Eye (tissue), 1 donor: Measurements from ENCODE around the gene CAND2.

Experiments
- DNase-seq: peaks from one replicate; pipeline ENCODE4 v3.0.0-alpha.2; 2015

Gene CAND2

DNA sequence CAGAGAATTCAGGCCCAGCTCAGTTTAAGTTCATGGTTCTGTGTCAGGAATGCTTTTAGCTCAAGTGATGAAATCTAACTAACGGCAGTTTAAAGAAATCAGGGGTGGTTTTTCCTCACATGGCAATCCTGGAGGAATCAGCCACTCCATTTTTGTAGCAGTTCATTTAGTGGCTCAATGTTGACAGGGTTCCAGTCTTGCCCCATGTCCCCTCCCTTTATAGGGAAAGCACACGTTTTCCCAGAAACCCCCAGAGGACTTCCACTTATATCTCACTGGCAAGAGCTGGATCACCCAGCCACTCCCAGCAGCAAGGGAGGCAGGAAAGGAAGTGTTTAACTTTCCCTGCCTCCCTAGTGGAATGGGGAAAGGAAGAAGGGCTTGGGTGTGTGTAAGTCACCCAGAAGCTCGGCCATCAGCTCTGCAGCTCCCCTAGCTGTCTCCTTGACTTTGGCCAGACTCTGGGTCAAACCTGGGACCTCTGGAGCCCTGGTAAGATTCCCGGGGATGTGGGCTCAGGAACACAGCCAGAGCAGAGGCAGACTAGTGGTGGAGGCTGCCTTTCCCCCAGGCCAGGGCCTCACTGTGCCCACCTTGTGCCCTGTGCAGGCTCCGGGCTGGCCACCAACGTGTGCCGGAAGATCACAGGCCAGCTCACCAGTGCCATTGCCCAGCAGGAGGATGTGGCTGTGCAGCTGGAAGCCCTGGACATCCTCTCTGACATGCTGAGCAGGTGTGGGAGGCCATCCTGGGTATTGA, 11.3 kb downstream of the CAND2 start:
- DNase-seq = no peak

DNA sequence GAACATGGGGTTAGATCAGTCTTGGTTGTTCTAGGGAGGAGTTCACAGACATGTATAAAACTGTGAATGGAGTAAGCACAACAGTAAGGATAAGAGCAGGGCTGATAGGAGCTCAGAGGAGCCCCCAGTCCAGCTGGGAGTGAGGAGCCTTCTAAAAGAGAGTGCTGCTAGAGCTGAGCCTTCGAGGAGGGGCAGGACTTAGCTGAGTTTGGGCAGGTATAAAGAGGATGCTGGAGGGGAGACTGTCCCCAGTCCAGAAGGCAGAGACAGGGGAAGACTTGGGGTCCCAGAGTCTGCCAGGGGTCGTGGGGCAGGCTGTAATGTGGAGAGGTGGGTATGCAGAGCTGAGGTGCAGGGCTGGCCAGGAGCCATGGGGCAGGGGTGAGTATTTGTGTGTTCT, 12.1 kb downstream of the CAND2 start:
- DNase-seq = no peak

DNA sequence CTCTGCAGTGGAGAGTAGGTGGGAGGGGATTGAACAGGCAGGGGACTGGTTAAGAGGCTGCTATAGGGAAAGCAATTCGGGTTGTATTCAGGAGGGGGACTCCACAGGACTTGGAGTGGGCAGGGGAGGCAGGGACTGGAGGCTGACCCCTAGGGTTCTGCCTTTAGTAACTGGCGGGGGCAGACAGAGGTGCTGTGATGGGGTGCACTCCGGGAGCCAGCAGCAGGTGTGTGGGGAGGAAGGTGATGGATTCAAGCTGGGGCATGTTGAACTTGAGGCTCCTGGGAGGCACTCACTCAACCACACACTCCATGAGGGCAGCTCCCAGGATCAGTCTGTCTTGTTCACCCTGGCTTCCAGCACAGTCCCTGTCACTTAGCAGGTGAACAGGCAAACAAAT, 12.5 kb downstream of the CAND2 start:
- DNase-seq = no peak

DNA sequence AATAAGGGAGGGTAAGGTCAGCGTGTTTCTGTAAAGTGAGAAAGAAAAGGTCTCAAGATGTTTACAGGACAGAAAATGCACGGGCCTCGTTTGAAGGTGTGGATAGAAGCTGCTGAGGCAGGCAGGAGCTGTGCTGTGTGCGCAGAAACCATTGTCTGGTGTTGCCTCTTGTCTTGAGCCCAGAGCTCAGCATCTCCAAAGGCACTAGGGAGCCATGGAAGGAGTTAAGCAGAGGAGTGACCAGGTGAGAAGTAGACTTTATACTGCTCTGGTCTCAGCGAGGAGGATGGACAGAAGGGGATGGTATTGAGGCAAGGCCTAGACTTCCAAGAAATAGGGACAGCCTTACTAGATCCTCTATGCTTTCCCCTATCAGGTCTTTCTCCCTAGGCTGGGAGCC, 13.0 kb downstream of the CAND2 start:
- DNase-seq = no peak

DNA sequence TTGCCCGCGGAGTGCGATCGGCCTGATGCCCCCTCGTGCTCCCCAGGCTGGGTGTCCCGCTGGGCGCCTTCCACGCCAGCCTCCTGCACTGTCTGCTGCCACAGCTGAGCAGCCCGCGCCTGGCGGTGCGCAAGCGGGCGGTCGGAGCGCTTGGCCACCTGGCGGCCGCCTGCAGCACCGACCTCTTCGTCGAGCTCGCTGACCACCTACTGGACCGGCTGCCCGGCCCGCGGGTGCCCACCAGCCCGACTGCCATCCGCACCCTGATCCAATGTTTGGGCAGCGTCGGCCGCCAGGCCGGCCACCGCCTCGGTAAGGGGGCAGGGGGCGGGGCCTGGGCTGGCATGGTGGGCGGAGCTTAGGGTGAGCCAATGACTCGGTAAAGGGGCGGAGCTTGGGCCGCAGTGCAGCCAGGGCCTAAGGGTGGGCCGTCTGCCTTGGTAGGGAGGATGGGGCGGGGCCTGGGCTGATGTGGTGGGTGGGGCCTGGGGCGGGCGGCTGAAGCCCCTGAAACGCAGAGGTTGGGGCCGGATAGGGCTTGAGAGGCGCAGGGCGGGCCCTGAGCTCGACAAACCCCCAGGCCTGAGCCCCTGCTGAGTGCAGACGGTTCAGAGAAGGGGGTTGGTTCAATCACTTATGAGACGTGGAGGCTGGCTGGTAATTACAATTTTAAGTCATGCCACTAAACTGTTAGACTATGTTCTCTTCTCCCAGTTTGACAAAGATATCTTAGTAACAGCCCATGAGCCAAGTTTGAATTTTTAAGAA, 13.7 kb downstream of the CAND2 start:
- DNase-seq = peak; percentile 98

DNA sequence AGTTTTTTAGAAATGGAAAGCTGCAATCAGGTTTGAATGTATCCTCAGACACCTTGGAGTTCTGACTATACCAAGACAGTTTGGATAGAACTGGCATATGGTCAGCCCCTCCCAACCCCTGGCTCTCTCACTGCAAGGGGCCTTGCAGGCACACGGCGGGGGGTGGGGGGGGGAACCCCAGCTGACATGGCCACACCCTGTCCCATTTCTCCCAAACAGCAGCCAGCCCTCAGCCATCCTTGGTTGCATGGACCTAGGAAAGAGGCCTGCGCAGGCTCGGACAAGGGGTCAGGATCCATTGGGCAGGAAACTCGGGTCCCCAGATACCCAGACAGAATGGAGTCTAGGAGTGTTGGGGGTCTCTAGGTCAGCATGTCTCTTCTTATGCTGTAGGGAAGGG, 14.5 kb downstream of the CAND2 start:
- DNase-seq = no peak

DNA sequence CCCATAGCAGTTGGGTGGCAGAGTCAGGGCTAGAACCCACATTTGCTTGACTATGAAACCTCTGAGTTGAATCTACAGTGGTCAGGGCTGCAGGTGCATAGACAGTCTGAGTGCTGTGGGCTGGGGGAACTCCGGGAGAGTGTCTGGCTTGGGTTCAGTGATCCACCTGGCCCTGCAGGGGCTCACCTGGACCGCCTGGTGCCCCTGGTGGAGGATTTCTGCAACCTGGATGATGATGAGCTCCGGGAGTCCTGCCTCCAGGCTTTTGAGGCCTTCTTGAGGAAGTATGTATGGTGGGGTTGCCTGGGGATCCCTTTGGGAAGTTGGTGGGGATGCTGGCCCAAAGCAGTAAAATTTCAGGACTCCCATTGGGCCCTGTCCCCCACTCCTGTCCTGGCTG, 16.3 kb downstream of the CAND2 start:
- DNase-seq = no peak

DNA sequence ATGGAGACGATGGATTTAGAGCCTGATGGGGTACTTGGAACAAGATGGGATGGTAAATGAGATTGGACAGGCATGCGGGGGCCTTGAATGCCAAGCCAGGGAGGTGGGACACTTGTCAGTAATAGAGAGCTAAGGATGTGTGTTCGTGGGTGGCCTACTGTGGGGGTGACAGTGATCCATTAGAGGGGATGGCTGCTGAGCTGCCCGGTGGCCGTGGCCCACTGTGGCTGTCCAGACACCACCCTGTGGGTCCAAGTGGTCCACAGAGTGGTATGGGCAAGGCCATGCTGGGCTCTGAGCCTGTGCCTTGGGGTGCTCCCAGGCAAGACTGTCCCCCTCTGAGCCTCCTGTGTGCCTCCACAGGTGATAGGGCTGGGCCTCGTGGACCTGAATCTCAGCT, 17.5 kb downstream of the CAND2 start:
- no peak for DNase-seq

DNA sequence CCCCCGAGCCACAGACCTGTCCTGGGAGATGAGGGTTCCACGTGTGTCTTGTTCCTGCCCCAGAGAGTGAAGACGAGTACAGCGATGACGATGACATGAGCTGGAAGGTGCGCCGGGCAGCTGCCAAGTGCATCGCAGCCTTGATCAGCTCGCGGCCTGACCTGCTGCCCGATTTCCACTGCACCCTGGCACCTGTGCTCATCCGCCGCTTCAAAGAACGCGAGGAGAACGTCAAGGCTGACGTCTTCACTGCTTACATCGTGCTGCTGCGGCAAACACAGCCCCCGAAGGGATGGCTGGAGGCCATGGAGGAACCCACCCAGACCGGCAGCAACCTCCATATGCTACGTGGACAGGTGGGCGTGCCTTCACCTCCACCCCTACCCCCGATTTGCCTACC, 18.6 kb downstream of the CAND2 start:
- DNase-seq = no peak

DNA sequence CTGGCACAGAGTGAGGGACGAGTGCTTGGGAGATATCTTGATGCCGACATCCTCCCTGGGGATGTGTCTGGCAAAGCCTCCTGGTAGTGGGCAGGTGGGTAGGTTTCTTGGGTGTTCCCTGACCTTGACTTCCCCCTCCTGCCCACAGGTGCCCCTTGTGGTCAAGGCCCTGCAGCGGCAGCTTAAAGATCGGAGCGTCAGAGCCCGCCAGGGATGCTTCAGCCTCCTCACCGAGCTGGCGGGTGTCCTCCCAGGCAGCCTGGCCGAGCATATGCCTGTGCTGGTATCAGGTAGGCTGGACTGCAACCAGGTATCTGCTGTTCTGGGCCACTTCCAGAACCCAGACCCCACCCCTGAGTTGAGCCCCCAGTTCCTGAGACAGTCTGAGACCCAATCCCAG, 19.2 kb downstream of the CAND2 start:
- DNase-seq = no peak

DNA sequence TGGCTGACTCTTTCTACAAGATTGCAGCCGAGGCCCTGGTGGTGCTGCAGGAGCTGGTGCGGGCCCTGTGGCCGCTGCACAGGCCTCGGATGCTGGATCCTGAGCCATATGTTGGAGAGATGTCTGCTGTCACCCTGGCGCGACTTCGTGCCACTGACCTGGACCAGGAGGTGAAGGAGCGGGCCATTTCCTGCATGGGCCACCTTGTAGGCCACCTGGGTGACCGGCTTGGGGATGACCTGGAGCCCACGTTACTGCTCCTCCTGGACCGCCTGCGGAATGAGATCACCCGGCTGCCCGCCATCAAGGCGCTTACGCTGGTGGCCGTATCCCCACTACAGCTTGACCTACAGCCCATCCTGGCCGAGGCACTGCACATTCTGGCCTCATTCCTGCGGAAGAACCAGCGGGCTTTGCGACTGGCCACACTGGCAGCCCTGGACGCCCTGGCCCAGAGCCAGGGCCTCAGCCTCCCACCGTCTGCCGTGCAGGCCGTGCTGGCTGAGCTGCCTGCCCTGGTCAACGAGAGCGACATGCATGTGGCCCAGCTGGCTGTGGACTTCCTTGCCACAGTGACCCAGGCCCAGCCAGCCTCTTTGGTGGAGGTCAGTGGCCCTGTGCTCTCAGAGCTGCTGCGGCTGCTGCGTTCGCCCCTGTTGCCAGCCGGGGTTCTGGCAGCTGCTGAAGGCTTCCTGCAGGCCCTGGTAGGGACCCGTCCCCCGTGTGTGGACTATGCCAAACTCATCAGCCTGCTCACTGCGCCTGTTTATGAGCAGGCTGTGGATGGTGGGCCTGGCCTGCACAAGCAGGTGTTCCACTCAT, 20.3 kb downstream of the CAND2 start:
- no peak for DNase-seq

DNA sequence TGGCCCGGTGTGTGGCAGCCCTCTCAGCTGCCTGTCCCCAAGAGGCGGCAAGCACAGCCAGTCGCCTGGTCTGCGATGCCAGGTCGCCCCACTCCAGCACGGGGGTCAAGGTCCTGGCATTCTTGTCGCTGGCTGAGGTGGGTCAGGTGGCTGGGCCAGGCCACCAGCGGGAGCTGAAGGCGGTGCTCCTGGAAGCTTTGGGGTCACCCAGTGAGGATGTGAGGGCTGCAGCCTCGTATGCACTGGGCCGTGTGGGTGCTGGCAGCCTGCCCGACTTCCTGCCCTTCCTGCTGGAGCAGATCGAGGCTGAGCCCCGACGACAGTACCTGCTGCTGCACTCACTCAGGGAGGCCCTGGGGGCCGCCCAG, 20.8 kb downstream of the CAND2 start:
- no peak for DNase-seq

DNA sequence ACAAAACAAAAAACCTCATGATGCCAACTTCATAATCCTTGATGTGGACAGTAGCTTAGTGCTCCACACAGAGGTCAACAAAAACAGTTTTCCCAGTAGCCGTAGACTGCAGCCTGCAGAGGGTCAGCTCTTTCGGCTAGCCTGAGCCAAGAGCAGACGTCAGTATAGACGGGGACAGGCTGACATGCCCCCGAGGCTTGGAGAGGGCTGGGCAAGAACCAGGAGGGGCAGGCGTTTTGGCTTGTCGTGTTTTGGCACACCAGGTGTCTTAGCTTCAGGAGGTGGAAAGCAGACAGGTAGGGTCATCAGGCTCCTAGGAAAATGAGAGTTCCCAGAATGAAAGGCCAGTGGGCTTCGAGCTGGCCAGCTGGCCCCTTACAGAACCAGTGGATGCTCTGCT, 21.8 kb downstream of the CAND2 start:
- no peak for DNase-seq

DNA sequence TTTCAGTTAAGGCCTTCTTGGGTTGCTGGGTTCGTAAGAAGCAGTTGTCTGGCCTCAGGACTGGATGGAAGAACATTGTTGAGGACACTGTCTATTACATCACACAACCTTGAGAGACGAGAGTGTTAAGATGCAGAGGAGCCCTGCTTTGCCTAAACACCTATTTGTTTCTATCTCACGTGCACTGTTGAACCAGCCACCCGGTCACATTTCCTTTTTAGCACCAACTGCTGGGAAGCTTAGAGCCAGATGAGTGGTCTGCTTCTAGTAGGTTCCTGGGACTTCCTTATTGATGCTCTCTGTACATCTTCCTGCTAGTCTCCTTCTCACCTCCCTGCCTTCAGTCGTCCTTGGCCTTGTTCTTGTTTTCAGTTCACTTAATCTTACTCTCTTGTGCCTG, 22.3 kb downstream of the CAND2 start:
- no peak for DNase-seq

DNA sequence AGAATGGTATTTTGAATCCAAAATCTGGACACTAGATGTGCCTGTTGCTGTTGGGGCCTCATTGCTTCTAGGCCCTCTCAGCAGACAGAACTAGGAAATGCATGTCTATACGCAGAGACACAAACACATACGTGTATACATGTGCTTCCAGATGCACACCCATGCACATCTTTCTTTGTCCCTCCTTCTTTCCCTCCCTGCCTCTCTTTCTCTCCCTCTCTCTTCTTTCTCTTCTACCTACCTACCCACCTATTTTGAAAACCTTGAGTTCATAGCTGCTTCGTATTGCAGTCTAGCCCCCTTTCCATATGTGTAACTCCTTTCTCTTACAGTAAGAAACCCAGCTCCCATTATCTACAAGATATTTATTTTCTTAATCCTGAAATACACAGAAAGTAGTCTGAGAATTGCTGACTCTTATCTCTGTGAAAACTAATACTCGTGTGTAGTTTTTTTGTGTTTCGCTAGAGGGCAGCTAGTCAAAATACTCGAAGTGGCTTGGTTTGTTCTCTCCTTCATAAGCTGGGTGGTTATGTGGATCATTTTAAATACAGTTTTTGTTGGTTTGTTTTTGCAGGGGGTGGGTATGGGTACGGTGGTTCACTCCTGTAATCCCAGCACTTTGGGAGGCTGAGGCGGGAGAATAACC, 26.4 kb downstream of the CAND2 start:
- no peak for DNase-seq

DNA sequence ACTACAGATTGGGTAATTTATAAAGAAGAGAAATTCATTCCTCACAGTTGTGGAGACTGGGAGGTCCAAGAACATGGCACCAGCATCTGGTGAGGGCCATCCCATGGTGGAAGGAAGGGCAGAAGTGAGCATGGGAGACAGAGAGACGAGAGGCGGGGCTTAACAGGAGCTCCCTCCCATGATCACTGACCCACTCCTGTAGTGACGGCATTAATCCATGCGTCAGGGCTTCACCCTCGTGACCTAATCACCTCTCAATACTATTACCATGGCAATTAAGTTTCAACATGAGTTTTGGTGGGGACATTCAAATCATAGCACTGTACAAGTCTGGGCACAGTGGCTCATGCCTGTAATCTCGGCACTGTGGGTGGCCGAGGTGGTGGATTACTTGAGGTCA, 27.8 kb downstream of the CAND2 start:
- no peak for DNase-seq

DNA sequence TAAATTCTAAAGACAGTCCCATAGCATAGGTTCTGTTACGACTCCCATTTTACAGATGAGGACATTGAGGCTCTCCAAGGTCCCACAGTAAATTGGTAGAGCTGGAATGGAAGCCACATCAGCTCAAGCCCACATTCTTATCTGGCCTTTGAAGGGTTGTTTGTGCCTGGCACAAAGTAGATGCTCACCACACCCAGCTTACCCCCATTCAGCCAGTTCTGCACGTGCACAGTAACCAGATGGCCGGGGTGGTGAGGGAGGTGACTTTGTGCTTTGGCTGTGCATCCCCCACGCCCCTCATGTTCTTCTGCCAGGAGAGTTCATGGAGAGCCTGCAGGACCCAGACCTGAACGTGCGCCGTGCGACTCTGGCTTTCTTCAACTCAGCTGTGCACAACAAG, 28.7 kb downstream of the CAND2 start:
- DNase-seq = no peak

DNA sequence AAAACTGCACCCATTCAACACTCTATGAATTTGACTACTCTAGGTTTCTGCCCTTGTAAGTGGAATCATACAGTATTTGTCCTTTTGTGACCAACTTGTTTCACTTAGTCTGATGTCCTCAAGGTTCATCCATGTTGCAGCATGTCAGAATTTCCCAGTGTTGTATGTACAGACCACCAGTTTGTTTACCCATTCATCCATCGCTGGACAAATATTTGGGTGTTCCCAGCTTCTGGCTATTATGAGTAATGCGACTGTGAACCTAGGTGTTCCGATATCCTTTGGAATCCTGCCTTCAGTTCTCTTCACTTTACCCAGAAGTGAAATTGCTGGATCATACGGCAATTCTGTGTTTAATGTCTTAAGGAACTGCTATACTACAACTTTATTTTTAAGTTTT, 32.3 kb downstream of the CAND2 start:
- no peak for DNase-seq

DNA sequence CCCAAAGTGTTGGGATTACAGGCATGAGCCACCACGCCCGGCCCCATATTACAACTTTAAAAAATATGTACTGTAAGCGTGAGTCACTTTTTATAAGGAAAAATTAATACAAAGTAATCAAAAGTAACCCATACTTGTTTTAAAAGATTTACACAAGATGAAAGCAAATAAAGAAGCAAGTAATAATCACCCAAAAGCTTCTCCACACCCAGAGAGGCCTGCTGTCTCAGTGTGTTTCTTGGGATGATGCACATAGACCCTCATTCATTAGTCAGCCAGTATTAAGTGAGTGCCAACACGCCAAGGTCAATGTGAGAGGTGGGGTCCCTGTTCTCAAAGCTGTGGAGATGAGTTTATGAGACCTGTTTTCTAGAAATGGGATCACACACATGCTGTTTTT, 32.9 kb downstream of the CAND2 start:
- DNase-seq = no peak

DNA sequence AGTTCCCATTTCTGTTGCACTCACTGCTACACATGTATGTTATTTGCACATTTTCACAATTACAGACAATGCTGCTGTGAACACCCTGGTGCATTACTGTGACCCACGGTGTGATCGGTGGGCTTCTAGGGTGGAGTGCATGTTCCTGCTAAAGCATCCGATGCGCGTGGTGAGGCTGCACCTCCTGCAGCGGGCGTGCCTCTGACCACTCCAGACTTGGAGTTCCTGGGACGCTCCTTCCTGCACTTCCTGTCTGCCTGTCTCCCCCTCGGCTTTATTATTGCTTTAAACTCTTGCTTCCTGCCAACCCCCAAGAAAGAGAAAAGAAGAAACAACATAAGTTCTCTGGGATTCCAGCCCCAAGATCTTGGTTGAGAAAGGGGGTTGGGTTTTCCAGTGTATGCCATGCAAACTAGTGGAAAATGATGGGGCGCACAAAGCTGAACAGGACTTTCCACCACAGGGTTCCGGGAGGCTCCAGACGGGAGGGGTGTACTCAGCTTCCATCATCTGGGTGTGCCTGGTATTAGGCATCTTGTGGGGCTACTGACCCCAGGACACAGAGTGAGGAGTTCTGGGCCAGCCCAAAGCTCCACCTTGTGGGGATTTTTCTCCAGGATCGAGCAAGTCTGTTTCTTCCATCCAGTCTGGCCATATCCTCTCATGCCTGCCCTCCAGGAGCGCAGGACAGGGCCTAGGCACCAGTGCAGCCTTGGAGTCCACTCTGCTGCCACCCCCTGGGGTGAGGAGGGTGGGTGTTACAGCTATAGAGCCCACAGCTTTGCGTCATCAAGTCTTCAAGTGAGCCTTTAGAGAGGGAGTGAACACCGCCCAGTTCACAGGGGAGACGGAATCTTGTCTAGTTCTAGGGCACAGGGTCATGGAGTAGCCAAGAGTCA, 33.7 kb downstream of the CAND2 start:
- no peak for DNase-seq

DNA sequence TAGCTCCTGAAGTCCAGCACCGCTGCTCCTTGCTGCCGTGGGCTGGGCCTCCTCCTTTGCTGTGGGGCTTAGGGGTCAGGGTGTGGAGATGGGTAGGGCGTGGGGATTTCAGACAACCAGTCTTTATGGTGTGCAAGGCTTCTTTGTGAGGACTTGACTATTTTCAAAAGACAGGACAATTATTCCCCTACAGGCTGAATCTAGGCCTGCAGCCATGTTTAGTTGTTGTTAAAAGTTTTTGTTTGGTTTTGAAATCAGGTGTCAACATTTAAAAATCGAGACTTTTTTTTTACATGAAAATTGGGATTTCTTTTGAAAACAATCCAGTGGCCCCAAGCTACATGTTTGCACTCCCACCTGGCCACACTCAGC, 34.3 kb downstream of the CAND2 start:
- DNase-seq = no peak

DNA sequence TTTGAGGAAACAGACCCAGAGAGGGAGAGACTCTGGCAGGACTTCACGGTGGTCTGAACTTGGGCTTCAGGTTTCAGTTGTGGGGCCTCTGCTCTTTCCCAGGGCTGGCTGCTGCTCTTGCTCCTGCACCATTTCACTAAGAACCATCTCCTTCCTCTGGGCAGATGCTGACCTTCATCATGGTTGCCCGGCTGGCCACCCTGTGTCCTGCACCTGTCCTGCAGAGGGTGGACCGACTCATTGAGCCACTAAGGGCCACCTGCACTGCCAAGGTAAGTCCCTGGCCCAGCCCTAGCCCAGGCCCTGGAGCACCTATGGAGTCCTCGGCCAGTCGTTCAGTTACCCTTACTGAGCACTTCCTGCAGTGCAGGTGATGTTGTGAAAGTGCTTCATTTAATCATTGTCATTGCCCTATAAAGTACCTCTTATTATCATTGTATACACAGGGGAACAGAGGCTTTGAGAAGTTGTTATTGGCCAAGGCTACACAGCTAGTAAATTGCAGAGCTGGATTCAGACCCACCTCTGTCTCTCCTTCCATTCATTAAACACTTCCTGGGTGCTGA, 34.9 kb downstream of the CAND2 start:
- no peak for DNase-seq
